Hepatic stellate cell (primary cell): ENCODE data around the gene PRELP.
A peak's percentile ranks its signal among the peaks of the same experiment; 100 is the strongest.
"Not testable (repeated sequence)": the region's sequence is repeated elsewhere in the genome, so short reads cannot be mapped to it uniquely, and the experiment has no call there.

Experiments used
- DNase-seq: peaks from one replicate; pipeline ENCODE4 v3.0.0; 2011; ENCODE audit warnings: low spot score

The PRELP gene

DNA sequence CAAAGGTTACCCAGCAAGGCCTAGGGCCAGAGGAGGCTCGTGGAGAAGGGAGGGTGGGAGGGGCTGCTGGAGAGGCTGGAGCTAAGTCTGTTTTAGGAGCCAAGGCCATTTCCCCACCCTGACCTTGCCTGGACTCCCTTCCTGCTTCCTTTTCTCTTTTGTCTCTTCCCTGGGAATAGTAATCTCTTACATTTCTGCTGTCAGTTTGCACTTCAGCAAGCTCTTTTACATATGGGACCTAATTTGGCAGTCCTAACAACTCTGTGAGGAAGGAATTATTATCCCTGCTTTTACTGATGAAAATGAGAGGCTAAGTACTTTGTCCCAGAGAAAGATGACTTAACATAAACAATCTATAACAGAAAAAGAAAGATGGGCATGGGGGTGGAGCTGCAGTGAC is 32.2 kb downstream of the PRELP start:
- DNase-seq: no peak

DNA sequence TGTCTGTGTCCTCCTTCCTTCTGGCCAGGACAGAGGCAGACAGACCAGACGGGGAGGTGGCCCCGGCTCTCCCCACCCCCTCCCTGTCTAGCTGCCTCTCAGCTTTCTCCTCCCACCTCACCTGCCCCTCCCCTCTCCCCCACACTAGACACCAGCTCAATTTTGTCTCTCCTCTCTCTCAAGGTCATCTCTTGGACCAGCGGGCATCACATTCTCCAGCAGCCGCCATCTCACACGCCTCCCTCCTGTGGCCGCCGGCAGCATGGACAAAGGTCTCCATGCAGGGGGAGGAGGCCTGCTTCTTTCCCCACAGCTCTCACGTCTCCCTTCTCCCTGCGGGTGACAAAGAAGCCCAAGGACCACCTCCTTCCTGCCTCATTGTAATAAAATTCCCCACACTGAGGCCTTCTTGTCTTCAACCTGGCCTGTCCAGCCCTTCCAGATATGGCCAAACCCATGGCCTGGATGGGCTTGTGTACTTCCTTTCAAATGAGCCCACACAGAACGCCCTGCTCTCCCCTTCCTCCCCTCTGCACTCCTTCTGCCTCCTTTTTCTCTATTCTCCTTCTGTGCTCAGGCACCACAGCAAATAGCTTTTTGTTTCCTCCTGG is 33.0 kb downstream of the PRELP start:
- no peak for DNase-seq

DNA sequence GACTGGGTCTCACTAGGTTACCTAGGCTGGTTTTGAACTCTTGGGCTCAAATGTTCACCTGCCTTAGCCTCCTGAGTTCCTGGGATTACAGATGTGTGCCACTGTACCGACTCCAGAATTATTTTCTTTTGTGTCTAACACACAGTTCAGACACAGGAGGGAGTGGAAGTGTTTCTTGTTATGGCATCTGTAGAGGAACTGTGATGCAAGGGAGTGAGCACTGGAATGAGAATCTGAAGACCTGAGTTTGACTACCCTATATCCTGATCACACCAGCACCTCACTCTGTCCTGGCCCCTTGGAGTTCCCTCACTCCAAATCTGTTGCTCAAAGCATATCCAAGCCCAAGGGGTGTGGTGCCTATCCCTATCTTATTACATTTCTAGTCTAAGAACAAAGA is 33.5 kb downstream of the PRELP start:
- no peak for DNase-seq

DNA sequence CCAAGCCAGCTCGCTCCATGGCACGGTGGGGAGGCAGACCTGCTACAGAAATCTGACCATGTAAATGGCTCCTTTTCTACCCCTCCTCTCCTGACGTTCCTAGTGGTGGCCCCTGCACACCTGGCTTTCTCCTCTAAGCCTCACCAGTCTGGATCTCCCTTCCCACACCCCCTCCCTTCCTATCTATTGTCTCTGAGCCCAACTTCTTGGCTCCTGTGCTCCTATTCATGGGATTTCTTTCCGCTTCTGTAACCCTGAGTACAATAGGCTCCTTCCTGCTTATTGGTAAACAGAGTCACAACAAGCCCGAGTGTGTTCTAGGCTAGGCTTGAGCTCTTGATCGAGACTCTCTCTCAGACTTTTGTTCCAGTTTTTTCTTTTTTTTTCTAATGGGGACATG is 35.9 kb downstream of the PRELP start:
- no peak for DNase-seq

DNA sequence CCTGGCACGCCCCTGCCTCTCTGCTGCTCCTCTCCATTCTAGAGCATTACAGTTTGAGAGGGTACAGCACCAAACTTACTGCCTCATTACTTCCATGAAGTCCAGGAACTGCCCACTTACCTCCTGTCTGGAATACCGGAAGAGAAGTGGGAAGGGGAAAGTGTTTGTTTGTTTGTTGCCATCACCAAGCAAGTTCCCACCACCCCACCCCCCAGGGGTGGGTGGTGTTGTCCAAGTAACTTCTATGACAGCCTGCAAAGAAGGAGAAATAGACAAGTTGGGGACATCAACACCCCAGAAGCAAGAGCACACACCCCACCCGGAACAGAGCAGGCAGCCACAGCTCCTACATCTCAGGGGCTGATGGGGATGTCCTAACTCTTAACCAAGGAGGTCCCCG is 36.3 kb downstream of the PRELP start:
- DNase-seq: no peak

DNA sequence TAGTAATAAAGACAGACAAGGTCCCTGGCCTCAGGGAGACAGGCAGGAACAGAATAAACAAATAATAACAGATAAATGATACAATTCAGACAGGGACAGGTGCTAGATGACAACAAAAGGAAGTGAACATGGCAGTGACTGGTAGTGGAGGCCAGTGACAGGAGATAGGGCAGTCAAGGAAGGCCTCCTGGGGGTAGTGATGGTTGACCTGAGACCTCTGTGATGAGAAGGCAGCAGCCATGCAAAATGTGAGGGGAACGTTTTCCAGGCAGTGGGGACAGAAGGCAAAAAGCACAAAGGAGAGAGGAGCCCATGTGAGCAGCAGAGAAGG is 36.9 kb downstream of the PRELP start:
- DNase-seq: no peak

DNA sequence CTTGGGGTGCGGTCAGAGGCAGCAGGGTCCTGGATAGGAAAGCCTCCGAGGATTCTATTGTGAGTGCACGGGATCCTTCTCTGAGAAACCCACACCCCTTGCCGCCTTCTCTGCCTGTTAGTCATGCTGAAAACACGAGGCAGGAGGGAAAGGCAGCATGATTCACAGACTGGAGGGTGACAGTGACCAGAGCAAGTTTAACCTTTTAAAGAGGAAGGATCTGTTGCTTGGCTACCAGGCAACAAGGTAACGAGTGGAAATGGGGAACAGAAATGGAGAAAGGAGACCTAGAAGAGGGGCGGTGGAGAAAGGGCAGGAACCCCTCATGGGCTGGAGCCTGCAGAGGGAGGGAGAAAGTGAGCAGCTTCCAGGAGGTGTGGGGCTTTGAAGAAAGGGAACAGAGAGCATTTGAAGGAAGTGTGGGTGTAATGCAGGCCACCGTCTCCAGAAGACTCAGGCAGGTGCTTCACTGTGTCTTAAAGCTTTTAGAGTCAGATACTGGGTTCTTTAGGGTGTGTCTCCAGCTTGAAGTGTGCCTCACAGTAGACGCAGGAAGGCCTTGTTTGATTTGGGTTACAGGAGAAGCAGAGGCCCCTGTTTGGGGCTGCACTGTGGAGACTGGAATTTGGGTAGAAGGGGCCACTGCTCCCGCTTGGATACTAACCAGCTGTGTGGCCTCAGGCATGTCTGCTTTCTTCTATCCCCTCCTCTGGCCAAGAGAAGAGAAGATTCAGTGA is 37.4 kb downstream of the PRELP start:
- DNase-seq: peak; percentile 98

DNA sequence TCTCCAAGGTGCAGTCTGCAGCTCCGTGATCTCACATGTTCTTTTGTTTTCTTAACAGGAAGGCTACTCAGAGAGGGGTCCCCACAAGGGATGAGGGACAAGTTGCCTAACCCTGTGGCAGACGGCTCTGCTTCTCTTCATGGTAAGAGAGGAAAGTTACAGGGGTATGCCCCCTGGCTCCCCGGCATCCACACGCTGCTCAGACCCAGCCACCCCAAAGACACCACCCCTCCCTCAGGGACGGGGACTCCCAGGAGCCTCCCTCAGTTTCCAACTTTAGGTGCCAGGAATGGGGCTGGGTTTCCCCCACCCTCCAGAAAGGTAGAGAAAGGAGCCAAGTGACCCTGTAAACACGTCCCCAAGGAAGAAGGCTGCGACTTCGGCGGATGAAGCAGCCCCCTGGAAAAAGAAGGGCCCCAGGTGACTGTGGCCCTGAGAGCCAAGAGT is 38.0 kb downstream of the PRELP start:
- DNase-seq: no peak

DNA sequence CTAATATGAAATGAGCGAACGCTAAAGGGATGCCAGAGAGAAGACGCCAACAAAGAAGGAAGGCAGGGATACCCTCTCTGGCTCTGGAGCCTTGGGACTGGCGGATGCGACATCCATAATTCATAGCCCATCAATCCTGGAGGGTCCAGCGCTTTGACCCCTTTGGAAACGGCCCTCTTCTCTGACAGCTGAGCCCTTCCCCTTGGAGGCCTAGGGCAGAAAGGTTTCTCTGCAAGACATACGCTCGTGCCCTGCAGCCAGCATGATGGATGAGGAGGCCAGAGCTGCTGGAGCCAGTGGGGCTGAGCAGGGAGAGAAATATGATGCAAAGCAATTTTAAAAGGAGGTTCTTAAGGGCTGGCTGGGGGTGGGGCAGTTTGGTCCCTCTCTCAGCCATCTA is 40.6 kb downstream of the PRELP start:
- DNase-seq: no peak

DNA sequence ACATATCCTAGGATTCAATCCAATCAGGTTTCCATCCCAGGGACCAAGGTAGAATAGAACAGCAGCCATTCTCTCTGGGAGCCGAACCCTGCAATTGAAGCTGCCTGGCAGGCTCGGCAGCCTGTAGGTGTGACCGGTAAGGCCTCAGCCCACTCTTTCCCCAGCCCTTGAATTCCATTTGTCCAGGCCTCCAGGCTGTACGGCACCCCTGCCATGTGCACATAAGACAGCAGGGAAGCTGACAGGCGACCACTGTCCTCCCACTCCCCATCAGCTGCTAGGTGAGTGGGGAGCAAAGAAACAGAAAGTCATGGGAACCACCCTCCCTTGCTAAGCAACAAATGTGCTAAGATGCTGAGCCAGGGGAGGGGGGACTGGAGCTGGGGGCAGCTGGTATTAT is 41.3 kb downstream of the PRELP start:
- DNase-seq: no peak

DNA sequence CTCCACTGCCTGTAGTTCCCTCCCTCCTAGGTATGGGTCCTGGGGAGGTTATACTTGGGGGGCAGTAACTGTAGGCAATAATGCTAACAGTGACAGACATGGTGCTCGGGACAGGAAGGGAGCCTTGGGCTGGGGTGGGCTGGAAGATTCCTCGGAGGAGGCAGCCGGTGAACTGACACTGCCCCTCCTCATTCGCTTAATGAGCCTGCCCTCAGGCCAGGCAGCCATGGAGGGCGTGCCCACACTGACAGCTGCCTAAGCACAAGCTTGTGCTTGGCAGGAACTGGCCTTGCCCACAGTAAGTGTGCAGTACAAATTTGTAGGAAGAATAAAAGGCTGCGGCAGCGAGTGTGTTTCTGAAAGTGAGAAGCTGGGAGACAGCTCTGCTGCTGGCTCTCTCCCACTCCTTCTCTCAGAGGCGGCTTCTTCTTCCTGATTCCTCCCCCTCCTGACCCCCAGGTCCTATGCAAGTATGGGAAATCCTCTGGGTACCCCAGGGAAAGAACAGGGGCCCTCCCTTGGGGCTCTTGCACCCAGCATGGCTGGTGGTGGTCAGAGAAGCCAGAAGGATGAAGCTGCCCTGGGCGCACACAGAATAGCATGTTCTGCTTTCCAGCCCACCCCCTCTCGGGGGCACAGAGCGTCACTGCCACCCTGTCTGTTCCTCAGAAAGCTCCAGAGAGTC is 42.0 kb downstream of the PRELP start:
- no peak for DNase-seq

DNA sequence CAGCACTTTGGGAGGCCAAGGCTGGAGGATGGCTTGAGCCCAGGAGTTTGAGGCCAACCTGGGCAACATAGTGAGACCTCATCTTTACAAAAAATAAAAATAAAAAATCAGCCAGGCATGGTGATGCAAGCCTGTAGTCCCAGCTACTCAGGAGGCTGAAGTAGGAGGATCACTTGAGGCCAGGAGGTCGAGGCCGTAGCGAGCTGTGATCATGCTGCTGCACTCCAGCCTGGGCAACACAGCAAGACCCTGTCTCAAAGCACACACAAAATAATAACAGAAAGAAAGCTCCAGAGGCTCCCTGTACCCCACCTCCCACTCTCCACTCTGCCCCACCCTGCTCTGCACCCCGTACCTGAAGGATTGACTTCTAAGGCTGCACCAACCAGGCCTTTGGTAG is 42.5 kb downstream of the PRELP start:
- not testable (repeated sequence) for DNase-seq

DNA sequence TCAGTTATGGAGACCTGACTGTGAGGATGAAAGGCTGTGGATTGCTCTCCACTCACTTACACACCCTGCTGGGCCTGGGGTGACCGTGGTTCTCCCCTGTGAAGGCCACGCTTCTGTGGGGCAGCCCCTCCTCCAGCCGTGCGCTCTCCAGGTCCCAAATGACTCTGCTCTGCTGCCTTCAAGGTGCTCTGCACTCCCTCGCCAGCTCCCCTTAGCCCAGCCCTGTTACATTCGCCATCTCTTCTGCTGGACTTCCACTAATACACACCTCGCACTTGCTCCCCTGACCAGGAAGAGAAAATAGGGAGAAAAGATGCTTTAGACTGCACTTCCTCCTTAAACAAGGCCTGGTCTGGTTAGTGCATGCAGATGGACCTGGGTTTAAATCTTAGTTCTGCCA is 42.9 kb downstream of the PRELP start:
- no peak for DNase-seq

DNA sequence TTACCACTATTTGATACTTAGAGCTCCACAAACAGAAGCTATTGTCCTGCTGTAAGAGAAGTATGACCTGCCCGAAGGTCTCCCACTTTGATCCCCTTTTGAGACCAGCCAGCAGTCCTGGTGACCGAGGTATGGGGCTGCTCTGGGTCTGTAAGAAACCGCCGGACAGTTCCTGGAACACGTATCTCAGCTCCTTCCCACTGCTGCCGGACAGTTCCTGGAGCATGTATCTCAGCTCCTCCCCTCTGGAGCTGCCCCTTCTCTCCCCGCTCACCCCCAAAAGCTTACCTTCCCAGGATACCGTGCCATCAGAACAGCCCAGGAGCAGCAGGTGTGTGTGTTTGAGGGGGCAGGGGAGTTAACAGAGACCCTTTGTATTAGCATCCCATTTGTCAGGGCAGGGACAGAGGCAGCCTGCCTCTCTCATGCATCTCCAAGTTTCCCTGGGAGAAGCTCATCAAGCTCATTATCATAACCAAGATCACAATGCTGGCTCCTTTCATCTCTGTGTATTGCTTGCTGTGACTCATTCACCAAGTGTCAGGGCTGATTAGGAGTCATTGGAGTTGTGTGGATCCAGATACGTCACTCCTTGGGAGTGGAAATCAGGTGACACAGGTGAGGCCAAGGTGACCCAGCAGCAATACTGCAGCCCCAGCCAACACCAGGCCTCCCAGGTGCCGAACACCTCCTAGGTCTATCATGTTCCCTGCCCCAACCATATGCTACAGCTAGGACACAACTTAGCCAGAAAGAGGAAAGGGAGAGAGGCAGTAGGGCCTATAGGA is 43.6 kb downstream of the PRELP start:
- DNase-seq: no peak

DNA sequence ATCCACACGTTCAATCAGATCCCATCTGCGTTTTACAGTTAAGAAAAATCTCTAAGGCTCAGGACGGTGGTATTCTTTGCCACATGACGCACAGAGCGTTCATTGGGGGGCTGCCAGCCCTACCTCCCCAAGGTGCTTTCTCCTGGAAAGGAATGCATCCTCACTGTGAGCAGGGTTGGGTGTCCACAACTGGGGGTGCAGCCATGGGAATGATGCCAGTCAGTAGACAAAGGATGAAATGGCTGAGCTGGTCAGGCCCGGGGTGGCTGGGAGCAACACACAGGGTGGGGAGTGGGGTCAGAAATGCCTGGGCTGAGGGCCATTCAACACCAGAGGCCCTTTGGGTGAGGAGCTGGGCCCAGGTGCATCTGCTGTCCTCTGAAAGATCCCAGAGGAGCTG is 44.3 kb downstream of the PRELP start:
- DNase-seq: no peak

DNA sequence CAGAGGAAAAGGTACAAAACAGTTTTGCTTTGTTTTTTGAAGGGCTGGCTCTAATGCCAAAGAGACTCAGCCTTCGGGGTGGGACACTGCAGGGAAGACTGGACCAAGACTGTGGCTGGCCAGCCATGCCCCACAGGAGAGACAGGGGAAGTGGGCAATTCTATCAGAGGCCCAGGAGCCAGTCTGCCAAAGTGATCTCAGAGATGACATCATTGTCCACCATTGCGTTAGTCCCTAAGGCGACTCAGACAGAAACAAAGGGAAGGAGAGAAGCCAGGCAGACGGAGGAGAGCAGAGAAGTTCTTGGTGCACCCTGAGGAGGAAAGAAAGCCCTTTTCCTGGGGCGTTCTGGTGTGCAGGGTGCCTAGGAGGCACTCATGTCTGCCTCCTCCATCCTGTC is 44.7 kb downstream of the PRELP start:
- peak; percentile 61 for DNase-seq

DNA sequence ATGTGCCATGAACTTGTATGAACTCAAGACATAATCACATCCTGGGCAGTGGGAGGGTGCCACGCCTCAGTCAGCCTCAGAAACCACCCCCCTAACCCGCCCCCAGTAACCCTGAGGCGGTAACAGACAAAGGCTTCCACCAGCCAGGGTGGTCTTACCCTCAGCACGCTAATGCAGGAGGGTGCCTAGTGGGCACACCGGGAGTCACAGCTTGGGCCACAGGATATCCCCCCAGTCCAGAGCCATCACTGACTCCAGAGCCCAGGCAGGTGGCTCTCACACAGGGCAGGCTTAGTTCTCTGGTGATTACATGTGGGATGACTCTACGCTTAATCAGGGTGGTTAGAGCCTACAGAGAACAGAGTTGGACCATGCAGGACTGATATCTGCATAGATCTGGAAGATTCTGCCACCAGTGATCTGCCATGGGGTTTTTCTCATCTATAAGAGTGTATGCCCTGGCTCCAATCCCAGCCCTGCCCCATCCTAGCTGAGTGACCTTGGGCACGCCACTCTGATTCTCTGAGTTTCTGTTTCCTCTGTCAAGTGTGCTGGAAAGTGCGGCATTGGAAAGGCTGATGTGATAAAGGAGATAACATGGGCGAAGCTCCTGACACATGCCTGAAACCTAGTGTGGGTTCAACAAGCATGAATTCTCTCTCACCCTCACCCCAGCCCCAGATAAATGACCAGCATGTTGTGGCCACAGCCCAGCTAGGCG is 45.6 kb downstream of the PRELP start:
- DNase-seq: no peak

DNA sequence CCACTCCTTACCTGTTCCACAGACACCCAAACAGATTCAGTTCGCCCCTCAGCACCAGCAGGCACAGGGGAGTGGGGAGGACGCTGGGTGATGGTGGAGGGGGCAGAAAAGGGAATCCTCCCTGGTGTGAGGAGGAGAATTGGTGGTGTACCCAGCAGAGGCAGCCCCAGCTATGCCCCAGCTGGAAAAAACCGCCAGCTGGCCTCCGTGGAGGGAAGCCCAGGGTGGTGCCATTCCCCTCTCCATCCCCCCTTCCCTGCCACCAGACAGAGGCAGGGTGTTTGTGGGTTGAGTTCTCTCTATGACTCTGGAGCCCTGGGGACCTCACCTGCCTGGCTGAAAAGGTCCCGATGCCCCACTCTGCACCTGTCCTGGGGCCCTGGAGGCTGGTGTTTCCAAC is 46.2 kb downstream of the PRELP start:
- no peak for DNase-seq

DNA sequence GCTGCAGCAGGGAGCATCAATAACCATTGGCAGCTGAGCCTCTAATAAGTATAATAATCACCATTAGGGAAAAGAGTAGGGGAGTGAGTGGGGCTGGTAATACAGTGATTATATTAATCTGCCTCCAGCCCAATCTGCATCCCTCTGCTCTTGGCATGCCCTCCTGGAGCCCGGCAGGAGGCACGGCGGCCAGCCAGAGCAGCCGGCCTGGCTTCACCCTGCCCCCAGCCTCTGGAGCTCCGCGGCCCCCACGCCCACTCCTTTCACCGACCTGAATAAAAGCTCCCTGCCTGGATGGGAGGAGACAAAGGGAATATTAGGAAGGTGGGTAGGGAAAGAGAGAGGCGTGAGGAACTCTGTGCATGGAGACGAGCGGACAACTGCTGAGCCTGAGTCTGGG is 46.6 kb downstream of the PRELP start:
- no peak for DNase-seq

DNA sequence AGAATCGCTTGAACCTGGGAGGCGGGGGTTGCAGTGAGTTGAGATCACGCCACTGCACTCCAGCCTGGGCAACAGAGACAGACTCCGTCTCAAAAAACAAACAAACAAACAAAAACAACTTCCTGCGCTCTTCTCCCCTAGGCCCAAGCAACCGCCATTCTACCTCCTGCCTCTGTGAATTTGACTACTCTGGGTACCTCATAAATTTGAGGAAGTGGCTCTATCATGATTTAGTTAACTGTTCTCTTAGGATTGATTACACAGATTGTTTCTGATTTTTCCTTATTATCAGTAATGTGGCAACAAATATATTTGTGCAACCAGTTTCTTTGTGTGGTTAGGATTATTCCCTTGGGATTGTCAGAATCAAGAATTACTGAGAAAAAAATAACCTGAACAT is 48.1 kb downstream of the PRELP start:
- DNase-seq: no peak

DNA sequence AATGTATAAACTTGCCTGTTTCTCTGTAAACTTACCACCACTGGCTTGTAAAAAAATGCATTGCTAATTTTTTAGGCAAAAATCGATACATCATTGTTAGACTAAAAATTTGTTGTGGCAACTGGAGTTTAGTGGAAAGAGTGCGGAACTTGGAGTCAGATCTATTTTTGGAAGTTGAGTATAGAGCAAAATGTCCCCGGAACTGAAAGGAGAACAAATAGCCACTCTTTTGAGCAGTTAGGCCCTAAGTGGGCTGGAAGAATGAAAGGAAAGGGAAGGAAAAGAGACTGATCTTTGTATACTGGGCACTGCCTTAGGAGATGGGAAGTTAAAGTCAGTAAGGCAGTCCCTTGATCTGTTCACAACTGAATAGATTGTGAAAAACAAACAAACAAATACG is 48.5 kb downstream of the PRELP start:
- DNase-seq: no peak

DNA sequence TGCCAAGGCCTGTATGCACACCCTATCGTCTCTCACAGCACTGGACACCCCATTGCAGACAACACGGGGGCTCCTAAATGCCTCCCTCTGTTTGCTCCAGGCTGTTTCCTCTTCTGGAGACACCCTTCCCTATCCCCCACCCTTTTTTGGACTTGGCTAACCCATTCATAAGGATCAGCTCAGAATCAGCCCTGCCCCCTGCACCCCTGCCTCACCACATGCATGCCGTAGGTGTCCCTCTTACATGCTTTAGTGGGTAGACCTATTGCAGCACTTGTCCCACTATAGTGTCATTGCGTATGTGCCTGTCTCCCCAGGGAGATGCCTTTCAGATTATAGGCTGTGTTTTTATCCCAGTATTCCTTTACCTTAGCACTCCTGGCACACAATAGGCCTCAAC is 49.2 kb downstream of the PRELP start:
- no peak for DNase-seq
